ENCODE measurements around the gene SLC39A9.

GRCh38 chr14:69495341-69495921 is 96.9 kb downstream of the SLC39A9 start:
- TF ChIP-seq CTCF (IDR thresholded peaks at IDR 0.05; ENCODE audit: poor library complexity) (no peak), EZH2 (IDR thresholded peaks at IDR 0.05; ENCODE audit: borderline replicate concordance) (no peak), EZH2phosphoT487 (IDR thresholded peaks at IDR 0.05; ENCODE audit: low read depth, severe bottlenecking, unreplicated experiment) (no peak)

Measured in hepatocyte (in vitro differentiated cells).